Measurements from ENCODE around the gene EML1. TPM values are rescaled to one million over a fixed set of nuclear protein-coding genes. Genes with fewer than 3 reads are reported as not detected.
A peak's percentile ranks its signal among the peaks of the same experiment; 100 is the strongest.

Gene EML1
- total RNA-seq, 1 experiment from 2014 or later, result 9.5 TPM

GRCh38 chr14:99756796-99757195 lies 36.4 kb upstream of the EML1 start:
- BruUV-seq (replicated peaks), result no TSS peak
- ChIA-PET CTCF (interaction anchor here (1.1 to 1.3 kb wide), 2 partner anchors 74 to 130 kb away, joined by 3 to 4 read pairs; no protein-coding TSS in a partner anchor), POLR2A (interaction anchor here (1.2 kb wide), 1 partner anchor 33 kb away, joined by 4 read pairs; no protein-coding TSS in a partner anchor)
- peak overlapping the region; percentile 57 for H3K27ac Mint-ChIP-seq (ENCODE audit: low read depth, unreplicated experiment)
- H3K27me3 Mint-ChIP-seq (ENCODE audit: insufficient read depth, unreplicated experiment), result no peaks in the 10 kb centered on the region
- no peaks in the 10 kb centered on the region for H3K9me3 Mint-ChIP-seq (ENCODE audit: unreplicated experiment)
- peaks cover 28% of the 10 kb centered on the region for H3K4me1 Mint-ChIP-seq (ENCODE audit: insufficient read depth, unreplicated experiment)
- no peak for TF ChIP-seq CTCF (IDR thresholded peaks at IDR 0.05; ENCODE audit: unreplicated experiment)
- H3K36me3 Mint-ChIP-seq (ENCODE audit: insufficient read depth, unreplicated experiment), result no peaks in the 10 kb centered on the region
- intact Hi-C loops (cut with micrococcal nuclease), result loop anchor here (2.0 kb wide), 1 partner anchor 38 kb away; no protein-coding TSS in a partner anchor
- H3K4me3 Mint-ChIP-seq (ENCODE audit: unreplicated experiment), result no peak overlapping the region
- DNase-seq (ENCODE audit: unreplicated experiment), result no peak

DNA sequence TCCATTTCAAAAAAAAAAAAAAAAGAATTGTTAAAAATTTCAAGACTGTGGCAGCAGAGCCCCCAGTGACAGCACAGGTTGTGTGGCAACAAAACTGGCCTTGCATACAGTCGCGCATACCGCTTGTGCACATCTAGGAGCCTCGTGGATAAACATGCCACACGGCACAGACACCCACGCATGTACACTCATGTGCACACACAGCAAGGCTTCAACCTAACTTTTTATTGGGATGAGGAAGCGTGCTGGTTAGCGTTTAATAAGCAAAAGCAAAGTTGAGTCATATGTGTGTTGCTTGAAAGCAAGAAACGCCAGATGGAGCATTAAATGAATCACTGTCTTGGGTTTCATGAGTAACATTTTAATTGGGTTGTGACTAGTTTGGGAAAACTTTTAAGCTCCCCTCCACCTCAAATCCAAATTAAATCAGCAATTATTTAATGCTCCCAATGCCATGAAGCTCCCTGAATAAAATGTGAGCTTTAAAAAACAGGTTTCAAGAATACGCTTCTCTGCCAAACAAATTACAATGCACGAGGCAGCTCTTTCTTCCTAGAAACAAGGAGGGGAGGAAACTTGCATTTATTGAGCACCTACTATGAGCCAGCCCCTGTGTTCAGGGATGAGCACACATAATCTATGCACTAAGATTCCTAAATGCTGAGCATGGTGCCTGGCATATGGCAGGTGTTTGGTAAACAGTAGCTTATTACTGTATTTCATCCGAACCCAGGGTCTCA lies 35.7 kb upstream of the EML1 start:
- BruUV-seq (replicated peaks), result no TSS peak
- H3K9me3 Mint-ChIP-seq (ENCODE audit: unreplicated experiment), result no peaks in the 10 kb centered on the region
- no peak overlapping the region for H3K4me3 Mint-ChIP-seq (ENCODE audit: unreplicated experiment)
- H3K27me3 Mint-ChIP-seq (ENCODE audit: insufficient read depth, unreplicated experiment), result no peaks in the 10 kb centered on the region
- no peak for TF ChIP-seq CTCF (IDR thresholded peaks at IDR 0.05; ENCODE audit: unreplicated experiment)
- H3K36me3 Mint-ChIP-seq (ENCODE audit: insufficient read depth, unreplicated experiment), result no peaks in the 10 kb centered on the region
- peak overlapping the region; percentile 66 for H3K27ac Mint-ChIP-seq (ENCODE audit: low read depth, unreplicated experiment)
- peak; percentile 91 for DNase-seq (ENCODE audit: unreplicated experiment)
- POLR2A ChIA-PET, result interaction anchor here (0.6 to 2.1 kb wide), 14 partner anchors 12 to 435 kb away, joined by 3 to 19 read pairs (median 4); partner anchors contain the start of genes CCNK, CYP46A1, EML1 and SETD3
- peaks cover 28% of the 10 kb centered on the region for H3K4me1 Mint-ChIP-seq (ENCODE audit: insufficient read depth, unreplicated experiment)
- intact Hi-C loops (cut with micrococcal nuclease), result loop anchor here (1.0 to 2.0 kb wide), 2 partner anchors 37 to 73 kb away; partner anchors contain the start of gene CYP46A1
- CTCF ChIA-PET, result interaction anchor here (0.8 to 1.3 kb wide), 3 partner anchors 46 to 129 kb away, joined by 3 to 4 read pairs (median 4); no protein-coding TSS in a partner anchor

GRCh38 chr14:99758121-99758821 lies 34.9 kb upstream of the EML1 start:
- peak overlapping the region; percentile 66 for H3K27ac Mint-ChIP-seq (ENCODE audit: low read depth, unreplicated experiment)
- H3K4me1 Mint-ChIP-seq (ENCODE audit: insufficient read depth, unreplicated experiment), result peaks cover 26% of the 10 kb centered on the region
- ChIA-PET POLR2A (interaction anchor here (0.6 to 2.1 kb wide), 14 partner anchors 11 to 436 kb away, joined by 3 to 19 read pairs (median 4); partner anchors contain the start of genes CCNK, CYP46A1, EML1 and SETD3), CTCF (interaction anchor here (0.8 to 1.3 kb wide), 3 partner anchors 16 to 129 kb away, joined by 3 to 4 read pairs (median 4); no protein-coding TSS in a partner anchor)
- H3K4me3 Mint-ChIP-seq (ENCODE audit: unreplicated experiment), result no peak overlapping the region
- H3K9me3 Mint-ChIP-seq (ENCODE audit: unreplicated experiment), result no peaks in the 10 kb centered on the region
- H3K27me3 Mint-ChIP-seq (ENCODE audit: insufficient read depth, unreplicated experiment), result no peaks in the 10 kb centered on the region
- BruUV-seq (replicated peaks), result no TSS peak
- DNase-seq (ENCODE audit: unreplicated experiment), result peak; percentile 89
- no peaks in the 10 kb centered on the region for H3K36me3 Mint-ChIP-seq (ENCODE audit: insufficient read depth, unreplicated experiment)
- intact Hi-C loops (cut with micrococcal nuclease), result loop anchor here (1.0 kb wide), 1 partner anchor 74 kb away; the partner anchor contains the start of gene CYP46A1
- no peak for TF ChIP-seq CTCF (IDR thresholded peaks at IDR 0.05; ENCODE audit: unreplicated experiment)

Measured in MCF 10A (cell line).